NCI-H2196 treated with DMSO at 0.1 percent for 48 hours (cell line): ENCODE data around the gene NCSTN.
"Not testable (repeated sequence)": the region's sequence is repeated elsewhere in the genome, so short reads cannot be mapped to it uniquely, and the experiment has no call there.

Experiments
- DNase-seq: peaks from one replicate; lab custom pipeline; 2025; ENCODE audit not compliant: unreplicated experiment; lab: John Stamatoyannopoulos, UW

Gene NCSTN

DNA sequence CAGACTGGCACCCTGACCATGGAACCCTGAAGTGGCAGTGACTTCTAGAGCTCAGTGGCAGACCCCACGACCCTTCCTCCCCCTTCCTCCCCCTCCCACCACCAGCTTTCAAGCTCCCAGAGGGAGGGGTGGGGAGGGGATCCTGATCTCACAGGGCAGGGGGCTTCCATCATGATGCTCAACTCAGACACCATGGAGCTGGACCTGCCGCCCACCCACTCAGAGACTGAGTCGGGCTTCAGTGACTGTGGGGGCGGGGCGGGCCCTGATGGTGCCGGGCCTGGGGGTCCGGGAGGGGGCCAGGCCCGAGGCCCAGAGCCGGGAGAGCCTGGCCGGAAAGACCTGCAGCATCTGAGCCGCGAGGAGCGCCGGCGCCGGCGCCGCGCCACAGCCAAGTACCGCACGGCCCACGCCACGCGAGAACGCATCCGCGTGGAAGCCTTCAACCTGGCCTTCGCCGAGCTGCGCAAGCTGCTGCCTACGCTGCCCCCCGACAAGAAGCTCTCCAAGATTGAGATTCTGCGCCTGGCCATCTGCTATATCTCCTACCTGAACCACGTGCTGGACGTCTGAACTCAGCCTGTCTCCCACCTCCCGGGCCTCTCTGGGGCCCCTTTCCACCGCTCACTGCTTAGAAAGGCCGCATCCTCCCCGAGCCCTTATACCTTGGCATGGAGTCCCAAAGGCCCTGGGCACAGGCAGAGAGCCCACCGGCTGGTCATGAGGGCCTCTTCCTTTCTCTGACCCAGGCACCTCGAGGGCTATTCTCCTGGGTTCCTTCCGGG lies 27.6 kb downstream of the NCSTN start:
- DNase-seq = no peak

DNA sequence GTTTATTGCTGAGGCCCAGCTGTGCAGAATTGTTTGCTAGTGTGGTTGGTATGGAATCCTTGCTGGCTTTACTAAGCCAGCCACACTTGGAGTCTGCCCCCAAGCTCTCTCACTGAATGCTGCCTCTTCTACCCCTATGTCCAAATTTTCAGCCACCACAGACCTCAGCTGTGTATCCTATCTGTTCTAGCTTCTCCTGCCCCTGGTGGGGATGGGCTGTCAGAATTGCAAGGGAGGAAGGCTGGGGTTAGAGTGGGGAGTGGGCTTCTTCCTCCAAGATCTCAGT lies 28.1 kb downstream of the NCSTN start:
- DNase-seq = no peak

DNA sequence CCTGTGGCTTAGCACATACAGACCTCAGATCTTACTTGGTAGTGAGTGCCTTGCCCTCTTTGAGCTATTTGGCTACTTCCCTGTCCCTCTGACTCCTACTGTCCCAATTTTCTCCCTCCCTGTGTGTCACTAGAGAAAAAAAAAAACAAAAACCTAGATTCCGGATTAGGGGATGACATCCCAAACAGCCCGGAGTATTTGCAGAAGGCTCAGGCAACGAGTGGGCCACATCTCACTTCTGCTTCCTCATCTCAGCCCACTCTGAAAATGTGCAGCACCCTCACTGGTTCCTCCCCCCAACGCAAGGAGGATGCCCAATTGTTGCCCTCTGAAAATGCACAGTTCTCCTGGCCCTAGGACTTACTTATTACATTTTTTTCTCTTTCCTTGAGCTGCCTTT lies 28.6 kb downstream of the NCSTN start:
- no peak for DNase-seq

DNA sequence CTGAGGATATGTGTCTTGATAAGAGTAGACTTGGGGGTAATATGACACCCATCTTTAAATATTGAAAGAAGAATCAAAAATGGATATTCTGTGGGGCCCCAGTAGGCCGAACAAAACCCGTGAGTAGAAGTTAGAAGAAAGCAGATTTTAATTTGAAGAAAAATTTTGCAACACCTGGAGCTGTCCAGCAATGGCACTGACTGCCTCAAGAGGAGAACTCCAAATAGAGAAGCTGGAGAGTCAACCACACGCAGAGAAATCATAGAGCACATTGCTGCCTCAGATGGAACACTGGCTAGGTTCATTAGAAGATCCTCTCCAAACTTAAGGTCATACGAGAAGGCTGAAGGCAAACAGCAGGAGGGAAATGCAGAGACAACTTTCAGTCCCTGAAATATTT lies 30.5 kb downstream of the NCSTN start:
- no peak for DNase-seq

DNA sequence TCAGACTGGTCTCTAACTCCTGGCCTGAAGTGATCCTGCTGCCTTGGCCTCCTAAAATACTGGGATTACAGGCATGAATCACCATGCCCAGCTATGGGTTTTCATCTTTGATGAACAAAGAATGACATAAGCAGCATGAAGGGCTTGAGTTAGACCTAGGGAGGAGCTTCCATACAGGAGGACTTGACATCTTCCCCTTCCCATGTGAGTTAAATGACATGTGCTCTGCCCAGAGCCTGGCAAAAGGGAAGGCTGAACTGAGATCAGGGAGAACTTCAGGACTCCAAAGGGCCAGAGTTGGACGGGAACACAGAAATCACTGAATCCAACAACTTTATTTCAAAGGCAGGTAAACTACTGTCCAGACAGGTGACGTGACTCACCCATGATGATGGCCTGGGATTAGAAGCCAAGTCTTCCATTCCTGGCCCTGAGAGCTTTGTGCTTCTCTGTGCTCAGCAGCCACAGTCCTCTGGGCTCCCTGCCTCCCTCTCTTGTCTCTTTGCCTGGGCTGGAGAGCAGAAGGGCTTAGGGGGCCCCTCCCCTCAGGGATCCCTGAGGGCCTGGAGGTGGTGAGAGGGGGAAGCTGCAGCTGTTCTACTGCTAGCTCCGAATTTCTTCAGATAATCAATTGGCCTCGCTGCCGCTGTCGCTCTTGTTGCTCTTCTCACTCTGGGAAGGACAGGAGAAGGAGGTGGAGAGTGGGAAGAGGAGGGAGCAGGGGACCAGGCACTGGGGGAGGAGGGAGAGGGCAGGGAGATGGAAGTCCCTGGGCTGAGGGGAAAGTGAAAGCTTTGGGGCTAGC lies 31.3 kb downstream of the NCSTN start:
- no peak for DNase-seq

DNA sequence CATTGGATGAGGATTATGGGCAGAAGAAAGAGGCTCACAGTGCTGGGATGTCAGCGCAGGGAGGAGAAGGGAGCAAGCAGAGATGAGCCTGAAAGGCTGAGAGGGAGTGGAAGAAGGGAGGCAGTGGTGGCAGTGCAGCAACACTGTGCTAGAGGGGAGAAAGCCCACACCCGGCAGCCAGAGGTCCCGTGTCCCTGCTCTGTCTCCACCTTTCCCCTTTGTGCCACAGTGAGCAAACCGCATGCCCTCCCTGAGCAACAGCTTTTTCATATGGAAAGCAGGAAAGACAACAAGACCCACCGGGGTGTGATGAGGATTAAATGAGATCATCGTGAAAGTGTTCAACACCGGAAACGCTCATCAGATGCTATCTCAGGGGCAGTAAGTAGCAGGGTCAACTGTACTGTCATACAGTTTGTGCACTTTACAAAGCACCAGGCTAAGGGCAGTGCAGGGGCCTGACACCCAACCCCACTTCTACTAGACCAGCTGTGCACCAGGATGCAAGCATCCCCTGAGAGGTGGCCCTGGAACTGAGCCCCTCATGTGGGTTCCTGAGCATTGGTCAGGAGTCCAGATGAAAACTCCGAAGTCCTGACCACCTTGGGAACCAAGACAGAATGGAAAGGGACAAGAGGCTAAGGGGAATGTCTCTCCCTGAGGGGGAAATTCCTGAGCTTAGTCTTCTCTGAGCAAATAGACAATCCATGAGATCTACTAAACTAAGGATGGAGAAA lies 32.8 kb downstream of the NCSTN start:
- no peak for DNase-seq

DNA sequence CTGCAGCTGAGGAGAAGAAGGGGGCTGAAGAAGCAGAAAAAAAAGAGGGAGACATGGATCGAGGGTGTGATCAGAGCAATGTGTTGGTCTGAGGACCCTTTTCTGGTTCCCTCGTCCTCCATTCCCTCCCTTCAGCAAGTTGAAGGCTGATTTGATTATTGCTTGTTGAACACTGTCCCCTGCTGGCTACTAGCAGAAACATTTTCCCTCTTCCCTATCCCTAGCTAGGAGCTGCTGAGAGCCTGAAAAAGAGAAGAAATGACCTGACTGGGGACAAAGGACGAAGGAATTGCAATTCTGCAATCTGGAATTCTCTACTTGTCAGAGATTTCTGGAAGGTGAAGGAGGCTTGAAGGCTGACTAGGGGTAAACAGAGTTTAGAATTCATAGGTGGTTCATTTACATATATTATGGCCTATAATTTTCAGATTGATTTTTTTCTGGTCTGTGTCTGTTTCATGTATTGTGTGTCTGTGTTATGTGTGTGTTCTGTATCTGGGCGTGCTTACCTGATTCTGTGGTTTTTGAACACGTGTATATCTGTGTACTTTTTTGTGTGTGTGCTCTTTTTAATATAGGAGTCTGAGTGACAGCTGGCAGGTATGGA lies 33.4 kb downstream of the NCSTN start:
- DNase-seq = peak; percentile 61

DNA sequence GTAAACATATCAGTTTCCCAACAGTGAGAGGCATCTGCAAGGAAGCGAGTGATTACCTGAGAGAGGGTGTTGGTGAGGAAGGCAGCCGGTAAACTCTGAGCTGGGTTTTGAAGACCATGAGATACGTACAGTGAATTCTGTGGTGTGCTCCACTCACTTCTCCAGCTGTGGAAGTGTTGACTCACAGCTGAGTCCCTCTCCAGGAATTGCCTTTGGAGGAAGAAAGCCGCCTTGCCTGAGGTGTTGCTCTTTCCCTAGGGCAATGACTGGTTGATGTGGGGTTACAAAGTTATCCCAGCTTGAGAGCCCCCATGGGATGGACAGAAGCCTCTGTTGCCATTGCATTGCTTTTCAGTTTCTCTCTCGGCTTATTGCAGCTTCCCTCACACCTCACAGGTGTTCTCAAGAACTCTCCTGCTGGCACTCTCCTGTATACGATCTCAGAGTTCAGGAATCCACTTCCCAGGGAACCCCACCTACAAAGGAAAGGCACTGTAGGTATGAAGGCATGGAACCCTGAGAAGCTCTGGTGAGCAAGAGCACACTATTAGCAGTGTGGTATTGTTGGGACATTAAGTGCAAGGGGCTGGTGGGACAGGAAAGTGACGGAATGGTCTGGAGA lies 34.5 kb downstream of the NCSTN start:
- DNase-seq = no peak

DNA sequence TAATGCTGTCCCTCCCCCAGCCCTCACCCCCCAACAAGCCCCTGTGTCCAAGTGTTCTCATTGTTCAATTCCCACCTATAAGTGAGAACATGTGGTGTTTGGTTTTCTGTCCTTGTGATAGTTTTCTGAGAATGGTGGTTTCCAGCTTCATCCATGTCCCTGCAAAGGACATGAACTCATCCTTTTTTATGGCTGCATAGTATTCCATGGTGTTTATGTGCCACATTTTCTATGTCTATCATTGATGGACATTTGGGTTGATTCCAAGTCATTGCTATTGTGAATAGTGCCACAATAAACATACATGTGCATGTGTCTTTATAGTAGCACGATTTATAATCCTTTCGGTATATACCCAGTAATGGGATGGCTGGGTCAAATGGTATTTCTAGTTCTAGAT lies 41.6 kb downstream of the NCSTN start:
- DNase-seq = not testable (repeated sequence)

DNA sequence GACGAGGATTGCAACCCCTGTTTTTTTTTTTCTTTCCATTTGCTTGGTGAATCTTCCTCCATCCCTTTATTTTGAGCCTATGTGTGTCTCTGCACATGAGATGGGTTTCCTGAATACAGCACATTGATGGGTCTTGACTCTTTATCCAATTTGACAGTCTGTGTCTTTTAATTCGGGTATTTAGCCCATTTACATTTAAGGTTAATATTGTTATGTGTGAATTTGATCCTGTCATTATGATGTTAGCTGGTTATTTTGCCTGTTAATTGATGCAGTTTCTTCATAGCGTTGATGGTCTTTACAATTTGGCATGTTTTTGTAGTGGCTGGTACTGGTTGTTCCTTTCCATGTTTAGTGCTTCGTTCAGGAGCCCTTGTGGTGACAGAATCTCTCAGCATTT lies 45.2 kb downstream of the NCSTN start:
- DNase-seq = not testable (repeated sequence)

DNA sequence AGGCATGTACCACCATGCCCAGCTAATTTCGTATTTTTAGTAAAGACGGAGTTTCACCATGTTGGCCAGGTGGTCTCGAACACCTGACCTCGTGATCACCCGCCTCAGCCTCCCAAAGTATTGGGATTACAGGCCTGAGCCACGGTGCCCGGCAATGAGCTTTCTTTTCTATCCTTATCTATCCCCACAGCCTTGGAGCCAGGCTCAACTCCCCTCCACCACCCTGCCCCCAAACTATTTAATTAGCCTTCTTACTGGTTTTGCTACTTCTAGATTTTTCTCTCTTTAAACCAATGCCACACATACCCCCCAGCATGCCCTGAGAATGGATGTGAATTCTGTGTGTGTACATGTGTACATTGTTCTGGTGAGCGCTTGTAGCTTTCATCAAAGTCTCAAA lies 51.5 kb downstream of the NCSTN start:
- DNase-seq = no peak

DNA sequence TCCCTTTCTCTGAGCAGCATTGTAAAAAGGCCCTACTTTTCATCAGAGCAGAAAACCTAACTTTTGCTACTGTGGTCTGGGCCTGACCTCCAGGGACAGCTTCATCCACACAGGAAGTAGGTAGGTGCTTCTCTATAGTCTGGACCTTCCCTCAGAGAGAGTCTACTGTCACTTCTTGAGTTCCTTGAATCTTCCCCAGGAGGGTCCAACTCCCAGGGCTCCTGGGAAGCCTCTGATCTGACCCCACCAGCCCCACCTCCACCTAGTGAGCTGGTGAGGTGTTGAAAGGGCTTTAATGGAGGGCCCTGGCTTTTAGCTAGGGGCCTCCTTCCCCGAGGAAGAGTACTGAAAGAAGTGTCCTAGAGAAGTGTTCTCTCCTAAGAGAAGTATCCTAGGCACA lies 54.5 kb downstream of the NCSTN start:
- DNase-seq = no peak

DNA sequence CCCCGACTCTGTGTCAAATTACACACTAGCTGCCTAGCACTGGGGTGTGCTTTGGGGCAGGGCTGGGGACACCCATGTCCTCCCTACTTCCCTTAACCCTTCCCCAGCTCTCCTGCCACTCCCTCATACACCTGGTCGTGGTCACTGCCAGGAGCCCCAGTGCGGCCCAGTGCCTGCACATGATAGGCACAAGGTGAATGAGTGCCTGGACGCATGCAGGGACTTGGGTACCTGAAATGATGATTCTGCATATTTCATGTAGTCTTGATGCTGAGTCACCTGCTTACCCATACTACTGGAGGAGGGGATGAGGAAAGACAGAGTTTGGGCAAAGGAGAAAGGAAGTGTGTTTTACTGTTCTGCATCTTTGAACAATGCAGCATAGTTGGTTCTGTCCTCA lies 55.6 kb downstream of the NCSTN start:
- DNase-seq = no peak

DNA sequence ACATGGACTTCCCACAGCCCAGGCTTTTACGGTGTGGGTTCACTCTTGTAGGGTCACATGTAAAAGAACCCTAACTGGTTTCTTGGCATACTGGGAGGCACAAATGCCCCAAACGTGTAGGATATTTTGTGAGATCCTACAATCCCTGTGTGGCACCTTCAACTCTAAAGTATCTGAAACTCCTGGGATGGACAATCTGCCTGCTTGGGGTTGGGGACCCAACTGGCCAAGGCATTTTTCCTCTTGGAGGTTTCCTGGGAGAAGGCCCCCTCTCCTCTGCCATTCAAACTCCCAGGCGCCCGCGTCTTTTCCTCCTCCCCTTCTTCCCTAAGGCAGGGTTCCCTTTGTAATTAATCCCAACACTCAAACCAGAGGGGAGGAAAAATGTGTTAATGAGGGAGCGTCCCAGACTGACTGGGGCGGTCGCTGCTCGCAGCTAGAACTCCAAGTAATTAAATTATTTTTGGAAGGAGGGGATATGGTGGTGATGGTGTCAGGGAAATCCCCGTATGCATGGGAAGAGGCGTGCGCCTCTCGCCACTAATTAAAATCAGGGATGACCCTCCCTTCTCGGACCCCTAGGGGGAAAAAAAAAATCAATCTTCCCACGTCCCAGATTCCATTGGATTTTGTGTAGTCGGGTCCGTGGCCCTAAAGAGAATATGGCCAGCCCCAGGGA lies 56.5 kb downstream of the NCSTN start:
- no peak for DNase-seq

DNA sequence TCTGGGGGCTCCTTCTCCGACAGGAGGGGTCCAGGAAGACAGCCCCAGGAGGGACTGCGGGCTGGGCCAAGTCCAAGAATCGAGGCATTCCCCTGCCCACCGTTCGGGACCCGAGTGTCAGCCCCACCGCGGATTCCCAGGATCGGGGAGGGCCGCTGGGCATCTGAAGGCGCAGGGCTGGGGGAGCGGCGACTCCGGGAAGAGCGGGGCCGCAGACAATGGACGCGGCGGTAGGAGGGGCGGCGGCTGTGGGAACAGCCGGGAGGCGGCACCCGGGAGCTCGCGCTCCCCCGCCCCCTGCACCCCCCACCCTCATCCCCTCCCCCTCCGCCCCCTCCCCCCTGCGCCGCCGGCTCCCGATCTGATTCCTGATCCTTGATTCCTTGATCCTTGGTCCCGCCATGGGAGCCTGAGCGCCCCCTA lies 57.1 kb downstream of the NCSTN start, which contains the start of gene VANGL2:
Gene VANGL2, plus strand, starts transcription at position 342 of the 423 bp plus-strand sequence. CDS start 15,274 bp downstream, outside the sequence.
- peak; percentile 3 for DNase-seq

DNA sequence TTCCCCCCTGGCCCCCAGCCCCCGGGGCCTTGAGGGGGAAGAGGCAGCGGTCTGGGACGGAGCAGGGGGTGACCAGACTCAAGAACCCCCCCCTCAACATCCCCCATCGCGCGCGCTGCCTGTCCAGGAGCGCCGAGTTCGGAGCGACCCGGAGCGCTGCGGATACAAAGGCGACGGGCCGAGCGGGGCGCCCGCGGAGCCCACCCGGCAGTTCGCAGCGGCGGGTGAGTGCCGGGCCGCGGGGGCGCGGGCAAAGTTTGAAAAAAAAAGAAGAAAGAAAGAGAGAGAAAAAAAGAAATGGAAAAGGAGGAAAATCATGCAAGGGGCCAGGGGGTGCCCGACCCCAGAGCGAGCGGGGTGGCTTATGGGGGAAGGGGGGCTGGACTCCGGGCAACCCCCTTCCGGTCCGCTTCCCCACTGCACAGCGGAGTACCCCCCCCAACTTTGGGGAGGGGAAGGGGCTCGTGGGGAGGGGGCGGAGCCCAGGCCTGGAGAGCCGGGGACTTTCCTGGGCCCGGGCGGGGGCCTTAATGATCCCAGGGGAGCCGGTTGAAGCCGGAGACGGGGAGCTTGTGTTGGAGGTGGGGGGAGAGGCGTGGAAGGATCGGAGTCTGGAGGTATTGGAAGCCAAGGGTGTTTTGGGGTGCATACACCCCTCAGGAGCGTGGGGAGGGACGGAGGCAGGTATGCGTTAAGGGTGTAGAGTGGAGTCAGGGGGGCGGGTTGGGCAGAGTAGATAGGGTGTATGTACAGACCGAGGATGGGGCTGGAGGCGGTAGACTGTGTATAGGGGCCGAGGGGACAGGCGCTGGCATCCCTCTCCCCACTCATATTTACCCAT lies 57.7 kb downstream of the NCSTN start:
- DNase-seq = no peak

DNA sequence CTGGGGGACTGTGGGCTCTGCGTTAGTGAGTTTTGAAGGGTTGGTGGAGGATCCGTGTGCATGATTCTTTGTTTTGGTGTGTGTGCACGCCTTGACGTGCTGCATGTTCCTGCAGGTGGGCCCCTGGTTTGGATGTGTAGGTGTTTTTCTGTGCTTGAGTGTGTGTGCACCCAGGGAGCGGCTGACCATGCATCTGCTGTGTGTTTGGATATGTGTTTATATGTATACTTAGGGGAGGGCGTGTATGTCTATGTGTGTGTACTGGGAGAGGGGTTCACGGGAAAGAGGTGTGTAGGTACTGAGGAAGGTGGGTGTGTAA lies 58.3 kb downstream of the NCSTN start:
- DNase-seq = no peak

DNA sequence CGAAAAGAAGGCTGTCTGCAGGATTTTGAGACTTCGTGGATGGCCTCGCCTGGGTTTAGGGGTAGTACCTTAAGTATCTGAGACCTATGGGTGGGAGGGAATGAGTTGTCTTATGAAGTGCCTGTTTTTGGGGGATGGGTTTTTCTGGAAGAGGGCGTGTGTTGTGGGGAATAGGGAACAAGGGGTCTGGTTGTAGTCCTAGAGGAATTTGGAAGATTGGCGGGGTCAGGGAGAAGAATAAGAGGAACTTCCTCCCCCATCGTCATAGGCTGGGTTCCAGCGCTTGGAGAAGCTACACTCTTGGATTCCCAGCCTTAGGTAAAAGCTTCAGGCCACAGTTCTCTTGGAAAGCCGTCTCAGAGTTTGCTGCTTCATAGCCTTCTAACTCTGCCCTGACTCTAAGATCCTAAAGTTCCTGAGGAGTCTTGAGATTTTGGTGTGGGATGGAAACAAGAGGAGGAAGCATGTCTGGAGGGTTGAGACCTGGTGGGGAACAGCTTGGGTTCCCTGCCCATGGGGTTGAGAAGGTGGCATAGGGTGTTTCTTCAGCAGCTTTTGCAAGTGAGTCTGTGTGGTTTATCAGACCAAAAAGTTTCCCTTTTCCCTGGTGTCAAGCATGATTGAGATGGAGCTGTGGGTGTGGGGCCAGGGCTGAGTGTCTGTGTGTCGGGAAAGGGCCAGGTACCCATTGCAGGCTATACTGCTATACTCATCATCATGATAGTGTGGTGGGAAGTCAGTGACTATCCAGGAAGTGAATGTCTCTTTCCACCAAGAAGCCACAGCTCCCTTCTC lies 59.0 kb downstream of the NCSTN start:
- no peak for DNase-seq

DNA sequence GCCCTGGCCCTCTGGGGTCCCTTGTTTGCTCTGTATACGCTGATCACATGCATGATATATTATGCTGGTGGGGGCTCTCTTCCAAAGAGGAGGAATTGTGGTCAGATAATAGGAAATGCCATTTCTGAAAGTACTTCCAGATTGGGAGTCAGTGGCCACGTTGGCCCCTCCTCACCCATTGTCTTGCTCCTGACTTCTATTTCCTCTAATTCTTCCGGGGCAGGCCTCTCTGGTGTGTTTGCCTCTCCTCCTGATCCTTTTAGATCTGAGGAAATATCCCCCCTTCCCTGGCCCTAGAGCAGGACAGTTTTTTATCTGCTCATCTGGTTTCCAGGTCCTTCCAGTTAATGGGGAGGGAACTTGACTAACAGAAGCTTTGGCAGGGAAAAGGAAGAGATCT lies 60.1 kb downstream of the NCSTN start:
- no peak for DNase-seq
